Measurements from ENCODE around the gene GPR155.

DNA sequence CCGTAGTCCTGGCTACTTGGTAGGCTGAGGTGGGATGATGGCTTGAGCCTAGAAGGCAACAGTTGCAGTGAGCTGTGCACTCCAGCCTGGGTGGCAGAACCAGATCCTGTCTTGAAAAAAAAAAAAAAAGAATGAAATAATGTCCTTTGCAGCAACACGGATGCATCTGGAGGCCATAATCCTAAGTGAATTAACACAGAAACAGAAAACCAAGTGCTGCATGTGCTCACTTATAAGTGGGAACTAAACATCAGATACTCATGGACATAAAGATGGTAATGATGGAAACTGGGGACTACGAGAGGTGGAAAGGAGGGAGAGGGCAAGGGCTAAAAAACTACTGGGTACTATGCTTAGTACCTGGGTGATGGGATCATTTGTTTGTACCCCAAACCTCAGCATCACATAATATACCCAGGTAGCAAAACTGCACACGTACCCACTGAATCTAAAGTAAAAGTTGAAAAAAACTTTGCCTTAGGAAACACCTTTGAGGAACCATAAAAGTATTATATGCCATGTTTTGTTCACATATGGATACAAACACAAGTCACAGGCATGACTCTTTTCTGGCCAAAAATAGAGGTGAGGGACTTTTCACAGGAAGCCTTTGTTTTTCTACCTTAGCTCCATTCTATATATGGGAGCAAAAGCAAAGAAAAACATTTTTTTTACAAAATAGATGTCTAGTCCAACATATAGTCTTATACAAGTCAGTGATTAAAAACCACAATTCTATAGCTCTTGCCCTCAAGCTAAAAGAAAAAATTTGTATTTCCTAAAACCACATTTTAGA is 36.6 kb downstream of the GPR155 start:
- TF ChIP-seq POLR2A (IDR thresholded peaks at IDR 0.05; ENCODE audit: low read length) (no peak), GATA1 (IDR thresholded peaks at IDR 0.05; ENCODE audit: low read depth, low read length) (no peak)
